Body of pancreas (tissue), 4 donors: ENCODE data around the gene CEACAM16. TPM values are rescaled to one million over a fixed set of nuclear protein-coding genes. Genes with fewer than 3 reads are reported as not detected.

Experiments
- ATAC-seq: fragments of 150-250 bp; one replicate; pipeline ENCODE4 v1.9.1; 2016
- DNase-seq, 4 donors: peaks; one replicate each; pipeline ENCODE4 v3.0.0-alpha.2; 2019
- H3K27ac ChIP-seq, 4 donors: fragments of 200-600 bp; sonication (generic); 1 replicate in 3 of 4; 2 replicates in 1 of 4; pipeline versions ENCODE4 v1.5.1 to v1.6.1; 2016 to 2019; ENCODE audit warnings: mild to moderate bottlenecking in 1 of 4, mixed read lengths in 1 of 4, moderate library complexity in 1 of 4
- H3K27me3 ChIP-seq, 2 donors: fragments of 200-600 bp; sonication (generic); one replicate each; pipeline ENCODE4 v1.6.0; 2016; ENCODE audit warnings: mild to moderate bottlenecking in 1 of 2
- H3K36me3 ChIP-seq, 2 donors: fragments of 200-600 bp; sonication (generic); replicated peaks in 1 of 2; 2 replicates each; pipeline ENCODE4 v1.5.1; 2016; ENCODE audit warnings: low read depth in 2 of 2; ENCODE audit not compliant: insufficient read depth in 1 of 2
- H3K4me1 ChIP-seq: fragments of 200-600 bp; sonication (generic); one replicate; pipeline ENCODE4 v1.6.0; 2016
- H3K4me3 ChIP-seq, 2 donors: fragments of 200-600 bp; sonication (generic); 1 replicate in 1 of 2; 2 replicates in 1 of 2; pipeline ENCODE4 v1.5.1; 2016 to 2019
- H3K9me3 ChIP-seq, 3 donors: fragments of 200-600 bp; sonication (generic); 1 replicate in 2 of 3; 2 replicates in 1 of 3; pipeline ENCODE4 v1.5.1; 2016
- POLR2A ChIP-seq, 3 donors: fragments of 450-650 bp; IDR thresholded peaks; one replicate each; pipeline ENCODE4 v1.6.1; 2016; ENCODE audit warnings: antibody characterized with exemption in 3 of 3, mild to moderate bottlenecking in 2 of 3
- WGBS, 2 donors: methylation state at CpG; one replicate each; pipeline ENCODE4 v1.1.5; 2017; 5-methylcytosine and 5-hydroxymethylcytosine counted together
- intact Hi-C: fragments of 100-400 bp; cut with DNase I; formaldehyde crosslinking; loops from one replicate; pipeline ENCODE4 v1.15.1; 2023
- total RNA-seq, 2 donors: library from RNA; depleted of rRNA; stranded (reverse); fragments of >200 nt; gene quantifications; one replicate each; pipeline ENCODE4 v1.1.0, GENCODE V29; 2016
- TF ChIP-seq, protein P1 (sequence below), 7 experiments: fragments of 450-650 bp in 4 of 7; fragments of 200-600 bp in 3 of 7; sonication (generic) in 3 of 7; IDR thresholded peaks; one replicate each; pipeline ENCODE4 v1.5.1; 2016 to 2019; ENCODE audit warnings: antibody characterized with exemption in 7 of 7

CEACAM16 gene
- total RNA-seq, 2 donors from 2014 or later = 0.33 to 1.3 TPM

GRCh38 chr19:44696939-44697669 lies 1.8 kb upstream of the CEACAM16 start:
- peak overlapping the region; percentile 84 to 97 (median 94) for H3K27ac ChIP-seq
- intact Hi-C loops = no loop called here

DNA sequence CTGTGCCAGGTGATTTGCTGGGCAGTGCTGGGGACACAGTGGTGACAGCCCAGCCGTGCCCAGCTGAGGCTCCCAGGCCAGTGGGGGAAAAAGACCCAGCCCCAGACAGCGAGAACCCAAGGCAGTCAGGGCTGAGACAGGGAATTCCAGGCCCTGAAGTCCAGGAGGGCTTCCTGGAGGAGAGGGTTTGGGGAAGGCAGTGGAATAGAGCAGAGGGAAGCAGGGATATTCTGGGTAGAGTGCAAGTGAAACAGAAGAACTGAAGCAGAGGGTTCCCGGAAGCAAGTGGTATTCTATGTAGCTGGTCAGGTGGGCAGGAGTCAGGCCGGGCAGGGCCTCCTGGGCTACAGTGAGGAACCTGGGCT lies 1.3 kb upstream of the CEACAM16 start:
- H3K9me3 ChIP-seq = no peaks in the 10 kb centered on the region
- no peaks in the 10 kb centered on the region for H3K27me3 ChIP-seq
- no peak for ATAC-seq
- WGBS, 2 donors = 59 to 64% methylated on average over 3 to 4 of the region's 4 CpGs
- H3K4me1 ChIP-seq = peaks cover 62% of the 10 kb centered on the region
- H3K27ac ChIP-seq = peak overlapping the region; percentile 84 to 97 (median 94)
- H3K36me3 ChIP-seq = no peaks in the 10 kb centered on the region
- peak in 2 of 4 donors; percentile 34 to 41 for DNase-seq
- TF ChIP-seq, protein P1, sequence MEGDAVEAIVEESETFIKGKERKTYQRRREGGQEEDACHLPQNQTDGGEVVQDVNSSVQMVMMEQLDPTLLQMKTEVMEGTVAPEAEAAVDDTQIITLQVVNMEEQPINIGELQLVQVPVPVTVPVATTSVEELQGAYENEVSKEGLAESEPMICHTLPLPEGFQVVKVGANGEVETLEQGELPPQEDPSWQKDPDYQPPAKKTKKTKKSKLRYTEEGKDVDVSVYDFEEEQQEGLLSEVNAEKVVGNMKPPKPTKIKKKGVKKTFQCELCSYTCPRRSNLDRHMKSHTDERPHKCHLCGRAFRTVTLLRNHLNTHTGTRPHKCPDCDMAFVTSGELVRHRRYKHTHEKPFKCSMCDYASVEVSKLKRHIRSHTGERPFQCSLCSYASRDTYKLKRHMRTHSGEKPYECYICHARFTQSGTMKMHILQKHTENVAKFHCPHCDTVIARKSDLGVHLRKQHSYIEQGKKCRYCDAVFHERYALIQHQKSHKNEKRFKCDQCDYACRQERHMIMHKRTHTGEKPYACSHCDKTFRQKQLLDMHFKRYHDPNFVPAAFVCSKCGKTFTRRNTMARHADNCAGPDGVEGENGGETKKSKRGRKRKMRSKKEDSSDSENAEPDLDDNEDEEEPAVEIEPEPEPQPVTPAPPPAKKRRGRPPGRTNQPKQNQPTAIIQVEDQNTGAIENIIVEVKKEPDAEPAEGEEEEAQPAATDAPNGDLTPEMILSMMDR (IDR thresholded peaks at IDR 0.05) = no peak
- TF ChIP-seq POLR2A (IDR thresholded peaks at IDR 0.05) = no peak
- H3K4me3 ChIP-seq = no peak overlapping the region
- intact Hi-C loops = no loop called here

More at GRCh38 chr19:44696939-44697669, 1.8 kb upstream of the CEACAM16 start:
- Histone ChIP-seq H3K9me3 (no peaks in the 10 kb centered on the region), H3K4me3 (no peak overlapping the region), H3K27me3 (no peaks in the 10 kb centered on the region), H3K4me1 (peaks cover 67% of the 10 kb centered on the region), H3K36me3 (no peaks in the 10 kb centered on the region)
- DNase-seq (peak; percentile 69 to 88 (median 80)), ATAC-seq (peak; percentile 49)
- peak; percentile 50 to 56 (median 52) for TF ChIP-seq POLR2A (IDR thresholded peaks at IDR 0.05)
- TF ChIP-seq, protein P1 (IDR thresholded peaks at IDR 0.05) = no peak
- WGBS, 2 donors = 41 to 43% methylated on average over 18 to 22 of the region's 22 CpGs

GRCh38 chr19:44700547-44700946 lies 1.6 kb downstream of the CEACAM16 start:
- H3K9me3 ChIP-seq = no peaks in the 10 kb centered on the region
- intact Hi-C loops = no loop called here
- H3K4me1 ChIP-seq = peaks cover 33% of the 10 kb centered on the region
- no peak for TF ChIP-seq POLR2A (IDR thresholded peaks at IDR 0.05)
- TF ChIP-seq, protein P1 (IDR thresholded peaks at IDR 0.05) = no peak
- DNase-seq (no peak), ATAC-seq (no peak)
- no peaks in the 10 kb centered on the region for H3K27me3 ChIP-seq
- H3K36me3 ChIP-seq = no peaks in the 10 kb centered on the region
- no peak overlapping the region for H3K27ac ChIP-seq
- 92 to 96% methylated on average over 5 of the region's 5 CpGs for WGBS, 2 donors
- H3K4me3 ChIP-seq = no peak overlapping the region

GRCh38 chr19:44701228-44701627 lies 2.3 kb downstream of the CEACAM16 start:
- Histone ChIP-seq H3K4me3 (no peak overlapping the region), H3K36me3 (no peaks in the 10 kb centered on the region), H3K4me1 (peaks cover 26% of the 10 kb centered on the region), H3K27ac (no peak overlapping the region), H3K9me3 (no peaks in the 10 kb centered on the region), H3K27me3 (no peaks in the 10 kb centered on the region)
- intact Hi-C loops = no loop called here
- TF ChIP-seq, protein P1 (IDR thresholded peaks at IDR 0.05) = no peak
- no peak for TF ChIP-seq POLR2A (IDR thresholded peaks at IDR 0.05)
- 86 to 97% methylated on average over 5 to 14 of the region's 15 CpGs for WGBS, 2 donors
- no peak for DNase-seq
- no peak for ATAC-seq
